Neutrophil (primary cell): Measurements from ENCODE around the gene PALLD.
"Not testable (repeated sequence)": the region's sequence is repeated elsewhere in the genome, so short reads cannot be mapped to it uniquely, and the experiment has no call there.

Experiments used
- H3K27ac ChIP-seq: fragments of 200-600 bp; sonication (generic); 2 replicates; pipeline ENCODE4 v1.5.1; 2016; ENCODE audit warnings: mild to moderate bottlenecking, moderate library complexity
- H3K27me3 ChIP-seq: fragments of 200-600 bp; sonication (generic); 2 replicates; pipeline ENCODE4 v1.6.0; 2016; ENCODE audit warnings: mild to moderate bottlenecking
- H3K36me3 ChIP-seq: fragments of 200-600 bp; sonication (generic); 2 replicates; pipeline ENCODE4 v1.5.1; 2017
- H3K4me1 ChIP-seq, 2 experiments: fragments of 200-600 bp in 1 of 2; sonication (generic) in 1 of 2; 1 replicate in 1 of 2; 2 replicates in 1 of 2; pipeline versions ENCODE4 v1.5.1 to v1.6.1; 2013 to 2016; ENCODE audit warnings: low read depth in 1 of 2, low read length in 1 of 2, mild to moderate bottlenecking in 1 of 2, moderate library complexity in 1 of 2; ENCODE audit not compliant: control insufficient read depth in 1 of 2, insufficient read depth in 1 of 2
- H3K4me3 ChIP-seq, 2 experiments: fragments of 200-600 bp in 1 of 2; sonication (generic) in 1 of 2; 1 replicate in 1 of 2; 2 replicates in 1 of 2; pipeline ENCODE4 v1.5.1; 2013 to 2016; ENCODE audit warnings: low read depth in 1 of 2, low read length in 1 of 2, mild to moderate bottlenecking in 1 of 2, moderate library complexity in 1 of 2
- H3K9me3 ChIP-seq: fragments of 200-600 bp; sonication (generic); 2 replicates; pipeline ENCODE4 v1.5.1; 2016
- CTCF ChIP-seq: fragments of 200-600 bp; sonication (generic); IDR thresholded peaks from 2 replicates; pipeline ENCODE4 v1.5.1; 2016; ENCODE audit warnings: antibody characterized with exemption

Gene PALLD

GRCh38 chr4:168723020-168723419 is 226.2 kb downstream of the PALLD start:
- Histone ChIP-seq H3K4me1 (no peaks in the 10 kb centered on the region), H3K27me3 (peaks cover 5% of the 10 kb centered on the region), H3K4me3 (no peak overlapping the region), H3K9me3 (no peaks in the 10 kb centered on the region), H3K27ac (no peak overlapping the region), H3K36me3 (no peaks in the 10 kb centered on the region)
- TF ChIP-seq CTCF = no peak

GRCh38 chr4:168723569-168723968 is 226.7 kb downstream of the PALLD start:
- no peak overlapping the region for H3K27ac ChIP-seq
- H3K9me3 ChIP-seq = no peaks in the 10 kb centered on the region

GRCh38 chr4:168724243-168724642 is 227.4 kb downstream of the PALLD start:
- H3K27ac ChIP-seq = no peak overlapping the region
- no peaks in the 10 kb centered on the region for H3K4me1 ChIP-seq
- H3K27me3 ChIP-seq = peaks cover 5% of the 10 kb centered on the region
- no peak overlapping the region for H3K4me3 ChIP-seq
- H3K9me3 ChIP-seq = no peaks in the 10 kb centered on the region
- TF ChIP-seq CTCF = no peak
- no peaks in the 10 kb centered on the region for H3K36me3 ChIP-seq

More at GRCh38 chr4:168723569-168723968, 226.7 kb downstream of the PALLD start:
- no peaks in the 10 kb centered on the region for H3K36me3 ChIP-seq
- H3K4me3 ChIP-seq = no peak overlapping the region
- TF ChIP-seq CTCF = no peak
- H3K27me3 ChIP-seq = peaks cover 5% of the 10 kb centered on the region
- no peaks in the 10 kb centered on the region for H3K4me1 ChIP-seq

- no peaks in the 10 kb centered on the region for H3K4me1 ChIP-seq
- H3K27ac ChIP-seq = no peak overlapping the region
- H3K4me3 ChIP-seq = no peak overlapping the region
- TF ChIP-seq CTCF = no peak
- no peaks in the 10 kb centered on the region for H3K36me3 ChIP-seq
- no peaks in the 10 kb centered on the region for H3K9me3 ChIP-seq
- H3K27me3 ChIP-seq = peaks cover 5% of the 10 kb centered on the region
These were observed 228.0 kb downstream of the PALLD start for GRCh38 chr4:168724686-168725411.

GRCh38 chr4:168725930-168726329 is 229.1 kb downstream of the PALLD start:
- H3K36me3 ChIP-seq = no peaks in the 10 kb centered on the region
- no peak for TF ChIP-seq CTCF
- peaks cover 1% of the 10 kb centered on the region for H3K27me3 ChIP-seq
- no peak overlapping the region for H3K4me3 ChIP-seq
- no peaks in the 10 kb centered on the region for H3K4me1 ChIP-seq
- no peak overlapping the region for H3K27ac ChIP-seq
- no peaks in the 10 kb centered on the region for H3K9me3 ChIP-seq

- not testable (repeated sequence) for H3K4me3 ChIP-seq, H3K9me3 ChIP-seq, H3K27me3 ChIP-seq, H3K27ac ChIP-seq, H3K4me1 ChIP-seq, H3K36me3 ChIP-seq
These were observed 230.3 kb downstream of the PALLD start for GRCh38 chr4:168727181-168727580.
